Omental fat pad (tissue), 4 donors: ENCODE results near the gene GREB1. TPM values are rescaled to one million over a fixed set of nuclear protein-coding genes. Genes with fewer than 3 reads are reported as not detected.

Experiments
- ATAC-seq: fragments of 150-250 bp; one replicate; pipeline ENCODE4 v1.9.1; 2016; ENCODE audit warnings: mild to moderate bottlenecking, moderate library complexity; ENCODE audit not compliant: low FRiP score
- DNase-seq: peaks from one replicate; pipeline ENCODE4 v3.0.0-alpha.2; 2019; ENCODE audit warnings: low spot score
- CTCF ChIP-seq, 3 donors: fragments of 450-650 bp; IDR thresholded peaks; one replicate each; pipeline ENCODE4 v1.5.1; 2016 to 2017; ENCODE audit warnings: antibody characterized with exemption in 3 of 3, mild to moderate bottlenecking in 3 of 3, moderate library complexity in 2 of 3
- total RNA-seq, 4 donors: library from RNA; depleted of rRNA; stranded (reverse); fragments of >200 nt; gene quantifications; one replicate each; pipeline ENCODE4 v1.1.0, GENCODE V29; 2016

Gene GREB1
- total RNA-seq, 4 donors from 2014 or later = 1.9 to 12.4 (median 4.1) TPM

GRCh38 chr2:11635141-11635540 is 101.3 kb downstream of the GREB1 start:
- no peak for TF ChIP-seq CTCF (IDR thresholded peaks at IDR 0.05)
- no peak for ATAC-seq
- DNase-seq = no peak

GRCh38 chr2:11636593-11637295 is 102.9 kb downstream of the GREB1 start:
- DNase-seq (no peak), ATAC-seq (no peak)
- TF ChIP-seq CTCF (IDR thresholded peaks at IDR 0.05) = no peak

- no peak for TF ChIP-seq CTCF (IDR thresholded peaks at IDR 0.05)
- no peak for ATAC-seq
- no peak for DNase-seq
Measured at GRCh38 chr2:11637546-11637945, 103.7 kb downstream of the GREB1 start.

- ATAC-seq (no peak), DNase-seq (no peak)
- no peak for TF ChIP-seq CTCF (IDR thresholded peaks at IDR 0.05)
Measured at GRCh38 chr2:11639503-11639902, 105.7 kb downstream of the GREB1 start.

- no peak for DNase-seq
- TF ChIP-seq CTCF (IDR thresholded peaks at IDR 0.05) = no peak
- ATAC-seq = no peak
Measured at GRCh38 chr2:11640132-11640531, 106.3 kb downstream of the GREB1 start.

GRCh38 chr2:11642972-11643371 is 109.1 kb downstream of the GREB1 start:
- TF ChIP-seq CTCF (IDR thresholded peaks at IDR 0.05) = no peak
- ATAC-seq = no peak
- no peak for DNase-seq

- no peak for ATAC-seq
- TF ChIP-seq CTCF (IDR thresholded peaks at IDR 0.05) = no peak
- no peak for DNase-seq
Measured at GRCh38 chr2:11644293-11644692, 110.4 kb downstream of the GREB1 start.
